ENCODE measurements around the gene SNX18. TPM values are rescaled to one million over a fixed set of nuclear protein-coding genes. Genes with fewer than 3 reads are reported as not detected.

SNX18 gene
- total RNA-seq, 1 donor from 2014 or later = 63.4 TPM

- Mint-ChIP-seq H3K4me1 (no peaks in the 10 kb centered on the region), H3K4me3 (no peak overlapping the region), H3K36me3 (ENCODE audit: low read depth) (peaks cover 55% of the 10 kb centered on the region), H3K27ac (no peak overlapping the region), H3K9me3 (no peaks in the 10 kb centered on the region), H3K27me3 (no peaks in the 10 kb centered on the region)
- CTCF ChIA-PET = no interaction called here
- ATAC-seq (ENCODE audit: low read depth) (no peak), DNase-seq (no peak)
- intact Hi-C loops (cut with micrococcal nuclease) = no loop called here
- POLR2A ChIA-PET = interaction anchor here (0.6 kb wide), 1 partner anchor 260 kb away, joined by 4 read pairs; no protein-coding TSS in a partner anchor
- no peak for TF ChIP-seq CTCF (IDR thresholded peaks at IDR 0.05)
Measured at GRCh38 chr5:54551926-54552325, 34.4 kb downstream of the SNX18 start.

- intact Hi-C loops (cut with micrococcal nuclease) = no loop called here
- TF ChIP-seq CTCF (IDR thresholded peaks at IDR 0.05) = no peak
- H3K27me3 Mint-ChIP-seq = no peaks in the 10 kb centered on the region
- H3K4me3 Mint-ChIP-seq = no peak overlapping the region
- ATAC-seq (ENCODE audit: low read depth) = no peak
- H3K27ac Mint-ChIP-seq = no peak overlapping the region
- no peak for DNase-seq
- POLR2A ChIA-PET = interaction anchor here (0.6 kb wide), 1 partner anchor 260 kb away, joined by 4 read pairs; no protein-coding TSS in a partner anchor
- H3K36me3 Mint-ChIP-seq (ENCODE audit: low read depth) = peaks cover 50% of the 10 kb centered on the region
- H3K9me3 Mint-ChIP-seq = no peaks in the 10 kb centered on the region
- CTCF ChIA-PET = no interaction called here
- H3K4me1 Mint-ChIP-seq = no peaks in the 10 kb centered on the region
Measured at GRCh38 chr5:54552446-54552845, 34.9 kb downstream of the SNX18 start.

- POLR2A ChIA-PET = interaction anchor here (0.6 kb wide), 1 partner anchor 754 kb away, joined by 4 read pairs; the partner anchor contains the start of gene DHX29
- CTCF ChIA-PET = no interaction called here
Measured at GRCh38 chr5:54553659-54554207, 36.2 kb downstream of the SNX18 start.

GRCh38 chr5:54556141-54556540 is 38.6 kb downstream of the SNX18 start:
- Mint-ChIP-seq H3K4me3 (no peak overlapping the region), H3K36me3 (ENCODE audit: low read depth) (peaks cover 23% of the 10 kb centered on the region), H3K4me1 (peaks cover 14% of the 10 kb centered on the region), H3K27me3 (no peaks in the 10 kb centered on the region), H3K9me3 (peaks cover 3% of the 10 kb centered on the region), H3K27ac (no peak overlapping the region)
- ChIA-PET CTCF (no interaction called here), POLR2A (no interaction called here)
- intact Hi-C loops (cut with micrococcal nuclease) = loop anchor here (5.0 kb wide), 1 partner anchor 34 kb away; no protein-coding TSS in a partner anchor
- no peak for TF ChIP-seq CTCF (IDR thresholded peaks at IDR 0.05)
- DNase-seq (no peak), ATAC-seq (ENCODE audit: low read depth) (no peak)

More at GRCh38 chr5:54553659-54554207, 36.2 kb downstream of the SNX18 start:
- DNase-seq (no peak), ATAC-seq (ENCODE audit: low read depth) (no peak)
- Mint-ChIP-seq H3K9me3 (no peaks in the 10 kb centered on the region), H3K4me1 (peaks cover under 1% of the 10 kb centered on the region), H3K27ac (no peak overlapping the region), H3K4me3 (no peak overlapping the region), H3K27me3 (no peaks in the 10 kb centered on the region), H3K36me3 (ENCODE audit: low read depth) (peaks cover 41% of the 10 kb centered on the region)
- intact Hi-C loops (cut with micrococcal nuclease) = no loop called here
- no peak for TF ChIP-seq CTCF (IDR thresholded peaks at IDR 0.05)

- Mint-ChIP-seq H3K27ac (no peak overlapping the region), H3K4me1 (peaks cover 14% of the 10 kb centered on the region), H3K27me3 (no peaks in the 10 kb centered on the region), H3K4me3 (no peak overlapping the region), H3K36me3 (ENCODE audit: low read depth) (peaks cover 4% of the 10 kb centered on the region), H3K9me3 (peaks cover 3% of the 10 kb centered on the region)
- intact Hi-C loops (cut with micrococcal nuclease) = loop anchor here (5.0 kb wide), 1 partner anchor 36 kb away; no protein-coding TSS in a partner anchor
- no peak for ATAC-seq (ENCODE audit: low read depth)
- TF ChIP-seq CTCF (IDR thresholded peaks at IDR 0.05) = no peak
- DNase-seq = no peak
- POLR2A ChIA-PET = no interaction called here
- CTCF ChIA-PET = no interaction called here
Measured at GRCh38 chr5:54558362-54558761, 40.8 kb downstream of the SNX18 start.
